Renal cortex interstitium (tissue), 3 donors: Measurements from ENCODE around the gene RADX. TPM values are rescaled to one million over a fixed set of nuclear protein-coding genes. Genes with fewer than 3 reads are reported as not detected.

Experiments used
- polyA plus RNA-seq, 3 donors: library from polyadenylated mRNA; unstranded; fragments of 120-200 nt; gene quantifications; one replicate each; pipeline ENCODE4 v1.2.1, GENCODE V29; 2013; ENCODE audit not compliant: insufficient read length in 3 of 3

RADX gene
- polyA plus RNA-seq, 3 donors: 3.2 to 5.5 (median 5.2) TPM

Other genes starting within 250 kb of the RADX start
- 10 to 100 TPM in 2 of 3 donors, 1 to 10 TPM in 1; 9.1 to 12.7 (median 10.8) TPM for gene RNF128, start 114.7 kb downstream of the RADX start, polyA plus RNA-seq
- gene TBC1D8B, start 190.7 kb downstream of the RADX start, polyA plus RNA-seq: 1 to 10 TPM; 5.0 to 6.8 (median 5.1) TPM